Breast epithelium (tissue), 3 donors: ENCODE results near the gene GABRB2.

Source experiments
- POLR2A ChIP-seq: fragments of 450-650 bp; IDR thresholded peaks from one replicate; pipeline ENCODE4 v1.6.1; 2016; ENCODE audit warnings: antibody characterized with exemption, mild to moderate bottlenecking, moderate library complexity
- POLR2AphosphoS5 ChIP-seq, 3 donors: sonication (generic); formaldehyde crosslinking; IDR thresholded peaks; one replicate each; pipeline ENCODE4 v1.6.1; 2017; ENCODE audit warnings: antibody characterized with exemption in 3 of 3
- TF ChIP-seq, protein P1 (sequence below), 3 donors: fragments of 450-650 bp; IDR thresholded peaks; one replicate each; pipeline ENCODE4 v1.5.1; 2016 to 2017; ENCODE audit warnings: antibody characterized with exemption in 3 of 3, mild to moderate bottlenecking in 3 of 3, moderate library complexity in 3 of 3

DNA sequence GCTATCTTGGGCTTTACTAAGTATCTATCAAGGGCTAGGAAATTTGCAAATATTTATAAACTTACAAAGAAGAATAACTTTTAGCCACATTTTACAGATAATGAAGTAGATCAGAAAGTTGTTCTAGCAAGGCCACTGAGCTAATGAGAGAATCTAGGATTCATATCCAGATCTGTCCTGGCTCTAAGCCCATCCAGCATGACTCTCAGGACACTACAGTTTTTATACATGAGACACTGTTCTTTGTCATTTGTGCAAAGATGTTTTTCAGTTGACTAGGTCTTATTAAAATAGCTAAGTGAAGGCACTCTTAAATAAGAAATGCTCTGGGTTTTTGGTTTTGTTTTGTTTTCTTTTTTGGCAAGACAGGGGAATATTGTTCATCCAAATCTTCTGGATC is 273.1 kb downstream of the GABRB2 start:
- TF ChIP-seq, protein P1, sequence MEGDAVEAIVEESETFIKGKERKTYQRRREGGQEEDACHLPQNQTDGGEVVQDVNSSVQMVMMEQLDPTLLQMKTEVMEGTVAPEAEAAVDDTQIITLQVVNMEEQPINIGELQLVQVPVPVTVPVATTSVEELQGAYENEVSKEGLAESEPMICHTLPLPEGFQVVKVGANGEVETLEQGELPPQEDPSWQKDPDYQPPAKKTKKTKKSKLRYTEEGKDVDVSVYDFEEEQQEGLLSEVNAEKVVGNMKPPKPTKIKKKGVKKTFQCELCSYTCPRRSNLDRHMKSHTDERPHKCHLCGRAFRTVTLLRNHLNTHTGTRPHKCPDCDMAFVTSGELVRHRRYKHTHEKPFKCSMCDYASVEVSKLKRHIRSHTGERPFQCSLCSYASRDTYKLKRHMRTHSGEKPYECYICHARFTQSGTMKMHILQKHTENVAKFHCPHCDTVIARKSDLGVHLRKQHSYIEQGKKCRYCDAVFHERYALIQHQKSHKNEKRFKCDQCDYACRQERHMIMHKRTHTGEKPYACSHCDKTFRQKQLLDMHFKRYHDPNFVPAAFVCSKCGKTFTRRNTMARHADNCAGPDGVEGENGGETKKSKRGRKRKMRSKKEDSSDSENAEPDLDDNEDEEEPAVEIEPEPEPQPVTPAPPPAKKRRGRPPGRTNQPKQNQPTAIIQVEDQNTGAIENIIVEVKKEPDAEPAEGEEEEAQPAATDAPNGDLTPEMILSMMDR (IDR thresholded peaks at IDR 0.05): no peak
- TF ChIP-seq POLR2A (no peak), POLR2AphosphoS5 (IDR thresholded peaks at IDR 0.05) (no peak)
